NCI-H2107 treated with DMSO at 0.1 percent for 48 hours (cell line): ENCODE results near the gene TTLL3.
"Not testable (repeated sequence)": the region's sequence is repeated elsewhere in the genome, so short reads cannot be mapped to it uniquely, and the experiment has no call there.

ENCODE experiments used
- DNase-seq: peaks from one replicate; lab custom pipeline; 2025; ENCODE audit not compliant: unreplicated experiment; lab: John Stamatoyannopoulos, UW

TTLL3 gene

GRCh38 chr3:9834520-9835380 is 24.7 kb downstream of the TTLL3 start:
- no peak for DNase-seq

GRCh38 chr3:9837701-9838582 is 27.9 kb downstream of the TTLL3 start:
- DNase-seq: no peak

- no peak for DNase-seq
These were observed 28.8 kb downstream of the TTLL3 start for GRCh38 chr3:9838856-9839255.

GRCh38 chr3:9841015-9841414 is 31.0 kb downstream of the TTLL3 start:
- DNase-seq: no peak

- DNase-seq: peak; percentile 61
These were observed 33.8 kb downstream of the TTLL3 start, which contains the start of gene RPUSD3 for GRCh38 chr3:9843715-9844438. Gene RPUSD3, minus strand, starts transcription at chr3:9844008. Its CDS starts 18 bp downstream, at chr3:9843990.

GRCh38 chr3:9846231-9846630 is 36.2 kb downstream of the TTLL3 start:
- DNase-seq: no peak

- DNase-seq: no peak
These were observed 36.9 kb downstream of the TTLL3 start for GRCh38 chr3:9846931-9847488.

GRCh38 chr3:9847870-9848269 is 37.8 kb downstream of the TTLL3 start:
- DNase-seq: not testable (repeated sequence)

GRCh38 chr3:9848860-9849259 is 38.8 kb downstream of the TTLL3 start:
- DNase-seq: not testable (repeated sequence)

GRCh38 chr3:9851383-9851782 is 41.3 kb downstream of the TTLL3 start:
- not testable (repeated sequence) for DNase-seq

- not testable (repeated sequence) for DNase-seq
These were observed 41.9 kb downstream of the TTLL3 start for GRCh38 chr3:9851926-9852325.

- DNase-seq: no peak
These were observed 42.5 kb downstream of the TTLL3 start for GRCh38 chr3:9852528-9852927.

- DNase-seq: not testable (repeated sequence)
These were observed 44.4 kb downstream of the TTLL3 start for GRCh38 chr3:9854291-9854940.

- no peak for DNase-seq
These were observed 45.5 kb downstream of the TTLL3 start for GRCh38 chr3:9855594-9855993.

- no peak for DNase-seq
These were observed 49.5 kb downstream of the TTLL3 start for GRCh38 chr3:9859530-9860025.

- DNase-seq: no peak
These were observed 51.1 kb downstream of the TTLL3 start for GRCh38 chr3:9861201-9861600.

GRCh38 chr3:9861626-9862130 is 51.6 kb downstream of the TTLL3 start:
- DNase-seq: no peak

- no peak for DNase-seq
These were observed 52.5 kb downstream of the TTLL3 start for GRCh38 chr3:9862391-9863057.

- DNase-seq: no peak
These were observed 53.2 kb downstream of the TTLL3 start for GRCh38 chr3:9863058-9863772.
